RWPE1 (cell line): ENCODE results near the gene TMEM123.

Source experiments
- CTCF ChIA-PET: fragments of 350-600 bp; sonication (Branson Sonifier 250); formaldehyde crosslinking; extraction: SDS; loops from one replicate; lab custom pipeline; 2021; lab: Yijun Ruan, JAX
- POLR2A ChIA-PET: fragments of 400-600 bp; formaldehyde crosslinking; extraction: SDS; loops from one replicate; lab custom pipeline; 2020; ENCODE audit warnings: antibody characterized with exemption; ENCODE audit not compliant: low non-redundant PET; lab: Yijun Ruan, JAX
- DNase-seq: peaks from one replicate; pipeline ENCODE4 v3.0.0; 2012; ENCODE audit warnings: low spot score
- H3K27ac ChIP-seq: fragments of 450-650 bp; 2 replicates; pipeline ENCODE4 v1.5.1; 2017
- TF ChIP-seq, protein P1 (sequence below): fragments of 450-650 bp; conservative IDR thresholded peaks from 2 replicates; pipeline ENCODE4 v1.5.1; 2017; ENCODE audit warnings: low read depth, mild to moderate bottlenecking

TMEM123 gene

DNA sequence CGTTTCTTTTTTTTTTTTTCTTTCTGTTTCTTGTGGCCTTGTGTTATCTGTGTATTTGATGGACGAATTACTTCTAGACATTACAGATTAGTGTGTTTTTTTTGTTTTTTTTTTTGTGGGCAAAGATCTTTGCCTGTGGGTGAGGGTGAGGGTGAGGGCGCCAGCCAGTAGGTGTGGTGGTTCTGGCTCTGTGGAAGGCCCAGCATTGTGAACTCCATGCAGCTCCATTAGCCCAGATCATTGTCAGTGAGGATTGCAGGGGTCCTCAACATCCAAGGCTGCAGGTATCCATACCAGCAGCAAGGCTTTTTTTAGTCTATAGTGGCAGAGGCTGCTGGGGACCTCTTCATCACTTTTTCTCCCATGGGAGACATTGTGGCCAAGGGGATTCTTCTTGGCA, 91.9 kb downstream of the TMEM123 start:
- CTCF ChIA-PET: no interaction called here
- no peak for DNase-seq
- TF ChIP-seq, protein P1, sequence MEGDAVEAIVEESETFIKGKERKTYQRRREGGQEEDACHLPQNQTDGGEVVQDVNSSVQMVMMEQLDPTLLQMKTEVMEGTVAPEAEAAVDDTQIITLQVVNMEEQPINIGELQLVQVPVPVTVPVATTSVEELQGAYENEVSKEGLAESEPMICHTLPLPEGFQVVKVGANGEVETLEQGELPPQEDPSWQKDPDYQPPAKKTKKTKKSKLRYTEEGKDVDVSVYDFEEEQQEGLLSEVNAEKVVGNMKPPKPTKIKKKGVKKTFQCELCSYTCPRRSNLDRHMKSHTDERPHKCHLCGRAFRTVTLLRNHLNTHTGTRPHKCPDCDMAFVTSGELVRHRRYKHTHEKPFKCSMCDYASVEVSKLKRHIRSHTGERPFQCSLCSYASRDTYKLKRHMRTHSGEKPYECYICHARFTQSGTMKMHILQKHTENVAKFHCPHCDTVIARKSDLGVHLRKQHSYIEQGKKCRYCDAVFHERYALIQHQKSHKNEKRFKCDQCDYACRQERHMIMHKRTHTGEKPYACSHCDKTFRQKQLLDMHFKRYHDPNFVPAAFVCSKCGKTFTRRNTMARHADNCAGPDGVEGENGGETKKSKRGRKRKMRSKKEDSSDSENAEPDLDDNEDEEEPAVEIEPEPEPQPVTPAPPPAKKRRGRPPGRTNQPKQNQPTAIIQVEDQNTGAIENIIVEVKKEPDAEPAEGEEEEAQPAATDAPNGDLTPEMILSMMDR: no peak
- POLR2A ChIA-PET: no interaction called here
- H3K27ac ChIP-seq: no peak overlapping the region

DNA sequence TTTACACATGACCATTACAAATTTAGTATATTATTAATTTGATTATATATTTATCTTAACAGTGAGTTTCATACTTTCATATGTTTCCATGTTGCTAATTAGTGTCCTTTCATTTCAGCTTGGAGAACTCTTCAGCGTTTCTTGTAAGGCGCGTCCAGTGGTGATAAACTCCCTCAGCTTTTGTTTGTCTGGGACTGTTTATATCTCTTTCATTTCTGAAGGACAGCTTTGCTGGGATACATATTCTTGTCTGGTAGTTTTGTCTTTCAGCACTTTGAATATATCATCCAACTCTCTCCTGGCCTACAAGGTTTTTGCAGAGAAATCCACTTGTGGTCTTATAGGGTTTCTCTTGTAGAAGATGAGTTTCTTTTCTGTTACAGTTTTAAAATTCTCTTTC, 93.2 kb downstream of the TMEM123 start:
- CTCF ChIA-PET: interaction anchor here (0.6 to 1.1 kb wide), 3 partner anchors 18 to 927 kb away, joined by 3 read pairs; no protein-coding TSS in a partner anchor
- POLR2A ChIA-PET: no interaction called here
- TF ChIP-seq, protein P1: no peak
- DNase-seq: no peak
- H3K27ac ChIP-seq: no peak overlapping the region

DNA sequence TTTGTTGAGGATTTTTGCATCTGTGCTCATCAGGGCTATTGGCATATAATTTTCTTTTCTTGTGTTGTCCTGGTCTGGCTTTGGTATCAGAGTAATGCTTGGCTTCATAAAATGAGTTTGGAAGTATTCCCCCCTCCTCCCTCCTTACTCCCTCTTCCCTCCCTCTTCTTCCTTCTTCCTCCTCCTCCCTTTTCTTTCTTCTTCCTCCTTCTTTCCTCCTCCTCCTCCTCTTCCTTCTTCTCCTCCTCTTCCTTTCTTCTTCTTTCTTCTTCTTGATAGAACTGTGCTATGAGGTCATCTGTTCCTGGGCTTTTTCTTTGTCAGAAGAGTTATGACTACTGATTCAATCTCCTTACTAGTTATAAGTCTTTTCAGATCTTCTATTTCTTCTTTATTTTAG, 95.4 kb downstream of the TMEM123 start:
- POLR2A ChIA-PET: no interaction called here
- TF ChIP-seq, protein P1: no peak
- H3K27ac ChIP-seq: no peak overlapping the region
- CTCF ChIA-PET: no interaction called here
- no peak for DNase-seq

DNA sequence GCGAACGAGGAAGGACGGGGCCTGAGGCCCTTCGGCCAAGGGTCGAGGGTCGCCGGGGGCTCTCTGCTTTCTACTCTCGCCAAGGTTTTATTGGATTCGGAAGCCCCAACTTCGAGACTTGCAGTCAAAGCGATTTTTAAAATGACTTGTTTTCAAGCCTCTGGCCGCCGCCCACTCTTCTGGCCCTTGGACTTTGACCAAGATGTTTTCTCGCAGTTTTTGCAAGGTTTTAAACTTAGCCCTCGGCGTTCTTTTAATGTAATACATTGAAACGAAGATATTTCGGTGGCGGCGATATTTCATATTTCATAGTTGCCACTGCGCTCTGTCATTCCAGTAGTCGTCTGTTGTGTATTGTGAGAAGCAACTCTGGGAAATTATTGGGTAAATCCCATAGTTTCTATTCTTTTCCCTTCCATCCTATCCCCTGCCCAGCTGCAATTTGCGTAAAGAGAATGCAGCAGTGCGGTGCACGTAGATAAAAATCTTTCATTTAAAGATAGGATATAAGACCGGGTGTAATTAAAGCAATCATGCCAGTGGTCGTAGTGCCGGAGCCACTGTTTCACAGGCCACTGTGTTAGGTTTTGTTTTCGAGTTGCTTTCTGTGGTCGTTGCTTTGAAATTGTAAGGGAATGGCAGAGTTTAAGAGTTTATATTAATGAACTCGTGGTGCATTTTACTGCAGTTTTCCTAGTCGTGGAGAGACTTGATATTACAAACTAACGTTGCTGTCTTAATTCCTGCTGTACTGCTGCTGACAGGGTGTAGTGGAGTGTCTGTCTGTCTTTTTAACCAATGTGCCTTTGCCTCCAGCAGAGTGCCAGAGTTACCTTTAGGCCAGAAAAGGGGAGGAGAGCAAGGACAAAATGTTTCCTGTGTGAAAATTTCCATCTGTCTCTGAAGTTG, 104.8 kb downstream of the TMEM123 start:
- POLR2A ChIA-PET: no interaction called here
- H3K27ac ChIP-seq: peak overlapping the region; percentile 98
- peak; percentile 9 for DNase-seq
- TF ChIP-seq, protein P1: no peak
- CTCF ChIA-PET: no interaction called here

DNA sequence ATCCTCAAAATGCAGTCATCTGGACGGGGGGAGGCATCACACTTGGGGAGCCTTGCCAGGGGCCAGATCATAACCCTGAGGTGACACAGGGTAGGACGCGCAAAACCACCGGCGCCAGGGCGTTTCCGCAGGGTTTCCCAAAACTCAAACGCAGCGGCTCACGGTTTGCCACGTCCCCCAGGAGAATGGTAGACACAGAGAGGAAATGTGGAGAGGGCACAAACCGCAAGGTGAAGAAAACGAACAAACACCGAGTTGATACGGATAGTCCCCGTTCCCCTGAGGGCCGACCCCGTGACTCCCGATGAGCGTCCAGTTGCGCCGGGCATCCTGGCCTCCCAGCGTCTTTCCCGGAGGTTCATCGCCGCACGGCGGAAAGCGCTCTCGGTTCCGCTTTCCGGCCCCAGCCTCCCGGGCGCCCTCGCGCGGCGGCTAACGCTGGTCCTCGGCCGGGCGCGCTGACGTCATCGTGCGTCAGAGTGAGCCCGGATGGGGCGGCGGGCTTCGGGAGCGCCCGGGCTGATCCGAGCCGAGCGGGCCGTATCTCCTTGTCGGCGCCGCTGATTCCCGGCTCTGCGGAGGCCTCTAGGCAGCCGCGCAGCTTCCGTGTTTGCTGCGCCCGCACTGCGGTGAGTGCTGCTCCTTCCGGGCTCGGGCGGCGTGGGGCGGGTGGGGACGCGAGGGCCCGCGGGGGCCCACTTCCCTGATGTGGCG, 105.7 kb downstream of the TMEM123 start, which contains the start of gene BIRC2:
TSS of gene BIRC2 (plus strand) at position 467 of the 714 bp plus-strand sequence. CDS start 2,641 bp downstream, outside the sequence.
- CTCF ChIA-PET: no interaction called here
- POLR2A ChIA-PET: no interaction called here
- TF ChIP-seq, protein P1: peak; percentile 84
- H3K27ac ChIP-seq: peak within 1 kb of the TSS; percentile 98
- peak; percentile 85 for DNase-seq

DNA sequence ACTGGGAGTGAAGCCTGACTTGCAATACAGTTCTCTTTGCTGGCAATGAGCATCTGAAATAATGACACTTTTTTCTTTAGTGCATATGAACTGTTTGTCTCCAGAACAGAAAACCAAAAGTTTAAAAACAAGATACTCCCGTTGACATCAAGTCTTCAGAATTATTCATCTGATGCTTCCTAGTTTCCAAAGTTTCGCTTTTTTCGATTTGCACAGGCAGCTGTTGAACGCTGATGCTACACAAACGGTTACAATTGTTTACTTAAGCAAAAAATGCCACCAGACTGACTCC, 106.2 kb downstream of the TMEM123 start:
- peak overlapping the region; percentile 98 for H3K27ac ChIP-seq
- ChIA-PET CTCF (no interaction called here), POLR2A (no interaction called here)
- no peak for DNase-seq
- TF ChIP-seq, protein P1: no peak
